Liver (tissue), 9 donors: Measurements from ENCODE around the gene LIPC. TPM values are rescaled to one million over a fixed set of nuclear protein-coding genes. Genes with fewer than 3 reads are reported as not detected.
A peak's percentile ranks its signal among the peaks of the same experiment; 100 is the strongest.

Experiments
- DNase-seq: peaks from one replicate; pipeline ENCODE4 v3.0.0-alpha.2; 2017; ENCODE audit warnings: low spot score
- H3K27ac ChIP-seq, 2 donors: one replicate each; pipeline ENCODE4 v1.7.0; 2013; ENCODE audit warnings: inconsistent platforms in 2 of 2, low read length in 2 of 2, control low read depth in 1 of 2, low read depth in 1 of 2, mild to moderate bottlenecking in 1 of 2
- H3K27me3 ChIP-seq, 4 donors: one replicate each; pipeline versions ENCODE4 v1.6.1 to v1.7.0; 2013; ENCODE audit warnings: low read length in 3 of 4, inconsistent platforms in 1 of 4, mild to moderate bottlenecking in 1 of 4, moderate library complexity in 1 of 4; ENCODE audit not compliant: control insufficient read depth in 4 of 4, insufficient read depth in 4 of 4
- H3K36me3 ChIP-seq, 4 donors: one replicate each; pipeline versions ENCODE4 v1.6.1 to v1.7.0; 2013; ENCODE audit warnings: low read length in 3 of 4, mild to moderate bottlenecking in 3 of 4, low read depth in 1 of 4, moderate library complexity in 1 of 4; ENCODE audit not compliant: control insufficient read depth in 4 of 4, insufficient read depth in 3 of 4
- H3K4me1 ChIP-seq, 4 donors: one replicate each; pipeline versions ENCODE4 v1.6.1 to v1.7.0; 2013; ENCODE audit warnings: low read length in 3 of 4, mild to moderate bottlenecking in 3 of 4, moderate library complexity in 1 of 4; ENCODE audit not compliant: control insufficient read depth in 4 of 4, insufficient read depth in 4 of 4
- H3K4me3 ChIP-seq, 3 donors: one replicate each; pipeline versions ENCODE4 v1.6.1 to v1.7.0; 2013; ENCODE audit warnings: low read length in 3 of 3, control low read depth in 1 of 3, low read depth in 1 of 3, mild to moderate bottlenecking in 1 of 3
- H3K9ac ChIP-seq, 2 donors: one replicate each; pipeline ENCODE4 v1.7.0; 2013; ENCODE audit warnings: low read length in 2 of 2, mild to moderate bottlenecking in 2 of 2, moderate library complexity in 2 of 2, control low read depth in 1 of 2, low read depth in 1 of 2
- H3K9me3 ChIP-seq, 4 donors: one replicate each; pipeline versions ENCODE4 v1.6.1 to v1.7.0; 2013; ENCODE audit warnings: low read length in 3 of 4; ENCODE audit not compliant: control insufficient read depth in 4 of 4
- EGR1 ChIP-seq, 2 donors: IDR thresholded peaks; 2 replicates each; pipeline ENCODE4 v1.6.1; 2016 to 2018; ENCODE audit warnings: antibody characterized with exemption in 2 of 2, low read depth in 2 of 2
- FOXA1 ChIP-seq: IDR thresholded peaks from 2 replicates; pipeline ENCODE4 v1.6.1; 2016; ENCODE audit warnings: antibody characterized with exemption
- FOXA2 ChIP-seq: IDR thresholded peaks from 2 replicates; pipeline ENCODE4 v1.6.1; 2016; ENCODE audit warnings: antibody characterized with exemption
- HNF4A ChIP-seq, 2 donors: conservative IDR thresholded peaks; 2 replicates each; pipeline ENCODE4 v1.6.1; 2016; ENCODE audit warnings: antibody characterized with exemption in 2 of 2, mild to moderate bottlenecking in 2 of 2
- HNF4G ChIP-seq: IDR thresholded peaks from 2 replicates; pipeline ENCODE4 v1.6.1; 2016; ENCODE audit warnings: antibody characterized with exemption
- JUND ChIP-seq, 2 donors: IDR thresholded peaks; 2 replicates each; pipeline ENCODE4 v1.6.1; 2016; ENCODE audit warnings: antibody characterized with exemption in 2 of 2
- MAX ChIP-seq: IDR thresholded peaks from 2 replicates; pipeline ENCODE4 v1.6.1; 2016; ENCODE audit warnings: antibody characterized with exemption
- NR2F2 ChIP-seq: IDR thresholded peaks from 2 replicates; pipeline ENCODE4 v1.6.1; 2016; ENCODE audit warnings: antibody characterized with exemption
- RAD21 ChIP-seq, 2 donors: IDR thresholded peaks; 2 replicates each; pipeline ENCODE4 v1.6.1; 2016; ENCODE audit warnings: antibody characterized with exemption in 2 of 2, mild to moderate bottlenecking in 2 of 2
- RXRA ChIP-seq, 2 donors: IDR thresholded peaks; 2 replicates each; pipeline ENCODE4 v1.6.1; 2017 to 2018; ENCODE audit warnings: antibody characterized with exemption in 2 of 2, mild to moderate bottlenecking in 1 of 2
- SP1 ChIP-seq: IDR thresholded peaks from 2 replicates; pipeline ENCODE4 v1.6.1; 2018; ENCODE audit warnings: antibody characterized with exemption, mild to moderate bottlenecking
- TAF1 ChIP-seq: conservative IDR thresholded peaks from 2 replicates; pipeline ENCODE4 v1.6.1; 2016; ENCODE audit warnings: antibody characterized with exemption, mild to moderate bottlenecking
- YY1 ChIP-seq: IDR thresholded peaks from 2 replicates; pipeline ENCODE4 v1.6.1; 2016; ENCODE audit warnings: antibody characterized with exemption, mild to moderate bottlenecking
- ZBTB33 ChIP-seq: IDR thresholded peaks from 2 replicates; pipeline ENCODE4 v1.6.1; 2016; ENCODE audit warnings: antibody characterized with exemption
- WGBS: extraction: QIAGEN DNeasy Blood & Tissue Kit; methylation state at CpG from one replicate; pipeline ENCODE4 v1.1.7; 2013; 5-methylcytosine and 5-hydroxymethylcytosine counted together
- polyA plus RNA-seq, 2 donors: library from polyadenylated mRNA; stranded (reverse) in 1 of 2; unstranded in 1 of 2; fragments of 200-250 nt in 1 of 2; fragments of >200 nt in 1 of 2; fragmentation: Nextera tagmentation in 1 of 2; extraction: Ambion mirVana in 1 of 2; gene quantifications; one replicate each; pipeline versions ENCODE4 v1.2.1 to v1.2.3, GENCODE V29; 2013 to 2015
- total RNA-seq, 2 donors: library from RNA; depleted of rRNA; stranded (reverse); fragments of >200 nt; gene quantifications; one replicate each; pipeline ENCODE4 v1.2.3, GENCODE V29; 2014
- TF ChIP-seq, protein P1 (sequence below): fragments of 150-350 bp; IDR thresholded peaks from 2 replicates; pipeline ENCODE4 v1.5.1; 2017; ENCODE audit warnings: improper control_type of control experiment, low read depth, low read length; ENCODE audit not compliant: missing input control
- donor health status: healthy.
- donor health status: healthy.
- donor health status: healthy.
- donor health status: healthy.
- donor health status: healthy.

LIPC gene
- total and polyA plus RNA-seq, 4 donors, result 60.1 to 268 (median 131) TPM

- TF ChIP-seq SP1, result no peak
- TF ChIP-seq ZBTB33, result no peak
- TF ChIP-seq FOXA1, result no peak
Measured at GRCh38 chr15:58555162-58556027, 123.6 kb downstream of the LIPC start (continued).

DNA sequence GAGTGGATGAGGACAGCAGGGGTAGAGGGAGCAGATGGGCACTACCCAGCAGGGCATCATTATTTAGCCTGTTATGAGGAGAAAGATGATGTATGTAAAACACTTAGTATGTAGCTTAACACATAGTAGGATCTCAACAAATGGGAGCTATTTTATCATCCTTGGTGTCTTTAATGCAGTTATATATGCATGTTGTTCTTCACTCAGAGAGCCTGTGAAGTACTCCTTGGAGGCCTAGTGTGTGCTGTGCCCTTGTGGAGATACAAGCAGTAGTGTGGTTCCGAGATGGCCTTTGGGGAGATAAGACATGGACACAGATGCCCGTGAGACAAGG, 124.2 kb downstream of the LIPC start:
- Histone ChIP-seq H3K27me3 (no peaks in the 10 kb centered on the region), H3K27ac (no peak overlapping the region), H3K4me3 (no peak overlapping the region), H3K9me3 (no peaks in the 10 kb centered on the region), H3K9ac (no peak overlapping the region), H3K36me3 (peaks cover 0 to 11% (median 3%) of the 10 kb centered on the region in 4 donors), H3K4me1 (peaks cover 0 to 6% (median 1%) of the 10 kb centered on the region in 4 donors)
- 78% methylated on average over 2 of the region's 2 CpGs for WGBS
- TF ChIP-seq FOXA2 (no peak), YY1 (no peak), MAX (no peak), HNF4A (conservative IDR thresholded peaks at IDR 0.05) (no peak)
- no peak for DNase-seq

DNA sequence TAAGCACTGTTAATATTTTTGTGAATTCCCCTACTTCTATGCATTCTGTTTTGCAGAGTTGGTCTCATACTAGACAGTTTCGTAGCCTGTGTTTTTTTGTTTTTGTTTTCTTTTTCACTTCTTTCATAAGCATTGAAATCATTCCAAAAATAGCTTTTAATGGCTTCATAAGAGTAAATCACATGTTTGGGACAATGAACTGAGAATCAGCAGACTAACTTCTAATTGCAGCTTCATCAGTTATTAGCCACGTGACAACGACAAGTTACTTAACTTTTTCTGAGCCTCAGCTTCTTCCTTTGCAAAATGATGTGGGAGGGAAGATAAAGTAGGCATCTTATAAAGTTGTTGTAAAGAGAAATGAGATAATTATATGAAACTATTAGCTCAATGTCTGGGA, 124.8 kb downstream of the LIPC start:
- H3K9ac ChIP-seq, result no peak overlapping the region
- H3K4me1 ChIP-seq, result peaks cover 0 to 6% (median 1%) of the 10 kb centered on the region in 4 donors
- H3K27ac ChIP-seq, result no peak overlapping the region
- no peak for TF ChIP-seq EGR1 (IDR thresholded peaks at IDR 0.05; ENCODE audit: low read depth in 2 of 2)
- no peak for TF ChIP-seq HNF4A (conservative IDR thresholded peaks at IDR 0.05)
- TF ChIP-seq SP1, result no peak
- TF ChIP-seq RXRA (IDR thresholded peaks at IDR 0.05), result peak in 1 of 2 donors; percentile 7
- no peak for TF ChIP-seq TAF1
- TF ChIP-seq, protein P1, sequence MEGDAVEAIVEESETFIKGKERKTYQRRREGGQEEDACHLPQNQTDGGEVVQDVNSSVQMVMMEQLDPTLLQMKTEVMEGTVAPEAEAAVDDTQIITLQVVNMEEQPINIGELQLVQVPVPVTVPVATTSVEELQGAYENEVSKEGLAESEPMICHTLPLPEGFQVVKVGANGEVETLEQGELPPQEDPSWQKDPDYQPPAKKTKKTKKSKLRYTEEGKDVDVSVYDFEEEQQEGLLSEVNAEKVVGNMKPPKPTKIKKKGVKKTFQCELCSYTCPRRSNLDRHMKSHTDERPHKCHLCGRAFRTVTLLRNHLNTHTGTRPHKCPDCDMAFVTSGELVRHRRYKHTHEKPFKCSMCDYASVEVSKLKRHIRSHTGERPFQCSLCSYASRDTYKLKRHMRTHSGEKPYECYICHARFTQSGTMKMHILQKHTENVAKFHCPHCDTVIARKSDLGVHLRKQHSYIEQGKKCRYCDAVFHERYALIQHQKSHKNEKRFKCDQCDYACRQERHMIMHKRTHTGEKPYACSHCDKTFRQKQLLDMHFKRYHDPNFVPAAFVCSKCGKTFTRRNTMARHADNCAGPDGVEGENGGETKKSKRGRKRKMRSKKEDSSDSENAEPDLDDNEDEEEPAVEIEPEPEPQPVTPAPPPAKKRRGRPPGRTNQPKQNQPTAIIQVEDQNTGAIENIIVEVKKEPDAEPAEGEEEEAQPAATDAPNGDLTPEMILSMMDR, result no peak
- H3K27me3 ChIP-seq, result no peaks in the 10 kb centered on the region
- H3K9me3 ChIP-seq, result no peaks in the 10 kb centered on the region
- no peak for DNase-seq
- H3K36me3 ChIP-seq, result peaks cover 0 to 11% (median 1%) of the 10 kb centered on the region in 4 donors
- 75% methylated on average over 3 of the region's 3 CpGs for WGBS
- no peak overlapping the region for H3K4me3 ChIP-seq

DNA sequence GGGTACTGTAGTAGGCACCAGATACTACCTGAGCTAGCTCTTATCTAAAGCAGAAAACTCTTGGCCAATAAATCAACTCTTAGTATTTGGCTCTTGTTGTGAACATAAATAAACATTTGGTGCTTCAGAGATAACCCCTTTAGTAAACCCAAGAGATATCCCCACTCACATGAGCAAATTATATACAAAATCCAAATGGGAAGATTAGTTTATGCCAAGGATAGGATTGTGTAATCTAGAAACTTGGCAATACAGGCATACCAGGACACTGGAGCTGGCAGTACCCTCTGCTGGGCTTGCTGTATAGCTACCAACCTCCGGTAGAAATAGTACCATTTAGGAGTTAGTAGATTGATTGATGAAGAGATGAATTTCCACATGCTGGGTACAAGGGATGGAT, 127.0 kb downstream of the LIPC start:
- Histone ChIP-seq H3K27ac (no peak overlapping the region), H3K4me1 (peaks cover 0 to 6% (median 1%) of the 10 kb centered on the region in 4 donors), H3K27me3 (no peaks in the 10 kb centered on the region), H3K36me3 (peaks cover 0 to 11% (median 7%) of the 10 kb centered on the region in 4 donors), H3K9ac (no peak overlapping the region), H3K9me3 (no peaks in the 10 kb centered on the region), H3K4me3 (no peak overlapping the region)
- 41% methylated on average over 1 of the region's 1 CpG for WGBS
- no peak for DNase-seq
- TF ChIP-seq FOXA1 (peak; percentile 23), MAX (peak; percentile 49), HNF4G (no peak), HNF4A (conservative IDR thresholded peaks at IDR 0.05) (peak; percentile 42 to 63), FOXA2 (no peak), NR2F2 (no peak), ZBTB33 (peak; percentile 27), JUND (IDR thresholded peaks at IDR 0.05) (peak in 1 of 2 donors; percentile 20), SP1 (peak; percentile 25), EGR1 (IDR thresholded peaks at IDR 0.05; ENCODE audit: low read depth in 2 of 2) (no peak), RAD21 (IDR thresholded peaks at IDR 0.05) (peak; percentile 89), RXRA (IDR thresholded peaks at IDR 0.05) (peak; percentile 51 to 77), YY1 (peak; percentile 39)
- TF ChIP-seq, protein P1, result peak; percentile 51
